OCI-LY3 (cell line): ENCODE results near the gene BEGAIN.
A peak's percentile ranks its signal among the peaks of the same experiment; 100 is the strongest.

Experiments
- H2AFZ ChIP-seq: fragments of 200-600, 300-600 bp; shearing (Covaris generic); 2 replicates; pipeline ENCODE4 v1.6.0; 2014; ENCODE audit warnings: antibody characterized with exemption, low read depth, low read length
- H3K27ac ChIP-seq: fragments of 200-600, 300-600 bp; sonication (generic); 2 replicates; pipeline ENCODE4 v1.5.1; 2014; ENCODE audit warnings: mild to moderate bottlenecking, low read length, moderate library complexity, mixed read lengths
- H3K27me3 ChIP-seq: fragments of 200-600, 300-600 bp; sonication (generic); 2 replicates; pipeline ENCODE4 v1.6.1; 2014; ENCODE audit warnings: low read depth, low read length, mixed read lengths
- H3K36me3 ChIP-seq: fragments of 200-600, 300-600 bp; sonication (generic); replicated peaks from 2 replicates; pipeline ENCODE3; 2014; ENCODE audit warnings: low read depth, low read length, mixed read lengths
- H3K4me1 ChIP-seq: fragments of 300-600, 200-600 bp; sonication (generic); 2 replicates; pipeline ENCODE4 v1.6.1; 2014; ENCODE audit warnings: low read length, mixed read lengths
- H3K4me2 ChIP-seq: fragments of 200-600, 300-600 bp; sonication (generic); 2 replicates; pipeline ENCODE4 v1.6.1; 2014; ENCODE audit warnings: low read length, mixed read lengths
- H3K4me3 ChIP-seq: fragments of 300-600, 200-600 bp; sonication (generic); 2 replicates; pipeline ENCODE4 v1.5.1; 2014; ENCODE audit warnings: antibody characterized with exemption, mild to moderate bottlenecking, low read length, moderate library complexity
- H3K79me2 ChIP-seq: fragments of 300-600, 200-600 bp; shearing (Covaris generic); 2 replicates; pipeline ENCODE4 v1.6.1; 2014; ENCODE audit warnings: mild to moderate bottlenecking, low read length, mixed read lengths
- H3K9ac ChIP-seq: fragments of 300-600, 200-600 bp; shearing (Covaris generic); 2 replicates; pipeline ENCODE4 v1.6.0; 2014; ENCODE audit warnings: mild to moderate bottlenecking, low read length, moderate library complexity
- H3K9me3 ChIP-seq: fragments of 200-600, 300-600 bp; shearing (Covaris generic); 2 replicates; pipeline ENCODE4 v1.6.1; 2014; ENCODE audit warnings: low read length, mixed read lengths; ENCODE audit not compliant: insufficient read depth
- H4K20me1 ChIP-seq: fragments of 200-600, 300-600 bp; sonication (generic); 2 replicates; pipeline ENCODE4 v1.6.1; 2016; ENCODE audit warnings: low read length, mixed read lengths; ENCODE audit not compliant: insufficient read depth
- EZH2phosphoT487 ChIP-seq: fragments of 200-600 bp; shearing (Covaris generic); IDR thresholded peaks from 2 replicates; pipeline ENCODE4 v1.6.1; 2018; ENCODE audit warnings: antibody characterized with exemption, mixed run types, low read depth
- TF ChIP-seq, protein P1 (sequence below): fragments of 200-600, 300-600 bp; sonication (generic); IDR thresholded peaks from 2 replicates; pipeline ENCODE4 v1.5.1; 2014; ENCODE audit warnings: antibody characterized with exemption, low read length, low read depth

Gene BEGAIN

DNA sequence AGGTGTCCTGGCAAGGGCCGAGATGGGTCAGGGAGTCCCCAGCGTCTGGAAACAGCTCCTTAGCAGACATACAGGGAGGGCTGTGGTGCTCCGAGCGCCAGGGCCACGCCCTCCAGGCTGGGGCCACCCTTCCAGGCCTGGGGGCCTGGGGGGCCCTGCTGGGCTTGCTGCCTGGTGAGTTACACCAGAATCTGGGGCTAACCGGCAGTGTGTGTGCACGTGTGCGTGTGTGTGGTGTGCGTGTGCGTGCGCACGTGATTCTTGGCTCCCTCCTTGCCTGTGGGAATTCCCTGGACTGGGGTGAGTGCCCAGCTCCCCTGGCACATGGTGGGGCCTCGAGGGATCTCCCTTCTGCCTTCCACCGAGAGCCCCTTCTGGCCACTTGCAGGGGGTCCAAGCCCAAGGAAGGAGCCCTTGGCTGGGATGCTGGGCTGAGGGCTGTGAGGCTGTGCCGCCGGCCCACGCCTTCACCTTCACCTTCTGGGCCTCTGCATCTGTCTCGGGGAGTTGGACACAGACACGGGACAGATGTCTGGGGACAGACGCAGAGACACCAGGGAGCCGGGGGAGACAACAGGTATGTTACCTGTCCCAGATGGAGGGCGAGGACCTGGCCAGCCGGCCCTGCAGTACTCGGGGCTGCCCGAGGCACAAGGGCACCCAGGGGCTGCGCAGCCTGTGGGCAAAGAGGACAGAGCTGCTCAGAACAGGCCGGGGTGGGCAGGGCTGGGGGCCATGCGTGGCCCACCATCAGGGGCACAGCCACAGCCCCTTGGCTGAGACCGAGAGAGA is 37.2 kb downstream of the BEGAIN start:
- H3K4me3 ChIP-seq = no peak overlapping the region

DNA sequence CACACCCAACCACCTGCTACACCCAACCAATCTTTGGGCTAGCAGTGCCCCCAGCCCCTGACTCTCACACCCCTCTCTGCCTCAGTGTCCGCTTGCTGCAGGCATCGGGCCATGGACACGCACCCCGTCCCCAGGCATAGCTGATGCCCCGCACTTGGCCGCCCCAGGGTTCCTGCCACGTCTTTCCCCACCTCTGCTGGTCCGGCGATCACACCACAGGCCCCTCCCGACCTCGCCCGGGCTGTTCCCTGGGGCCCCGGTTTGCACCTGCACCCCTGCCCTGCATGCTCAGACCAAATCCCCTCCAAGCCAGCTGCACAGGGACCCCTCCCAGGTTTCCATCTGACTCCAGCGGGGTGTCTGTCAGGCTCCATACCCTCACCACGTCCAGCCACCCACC is 38.3 kb downstream of the BEGAIN start:
- H3K4me2 ChIP-seq = no peak overlapping the region
- no peak overlapping the region for H3K4me3 ChIP-seq
- H3K4me1 ChIP-seq = peaks cover 30% of the 10 kb centered on the region

More for the DNA sequence above, 37.2 kb downstream of the BEGAIN start:
- TF ChIP-seq EZH2phosphoT487 = no peak
- TF ChIP-seq, protein P1, sequence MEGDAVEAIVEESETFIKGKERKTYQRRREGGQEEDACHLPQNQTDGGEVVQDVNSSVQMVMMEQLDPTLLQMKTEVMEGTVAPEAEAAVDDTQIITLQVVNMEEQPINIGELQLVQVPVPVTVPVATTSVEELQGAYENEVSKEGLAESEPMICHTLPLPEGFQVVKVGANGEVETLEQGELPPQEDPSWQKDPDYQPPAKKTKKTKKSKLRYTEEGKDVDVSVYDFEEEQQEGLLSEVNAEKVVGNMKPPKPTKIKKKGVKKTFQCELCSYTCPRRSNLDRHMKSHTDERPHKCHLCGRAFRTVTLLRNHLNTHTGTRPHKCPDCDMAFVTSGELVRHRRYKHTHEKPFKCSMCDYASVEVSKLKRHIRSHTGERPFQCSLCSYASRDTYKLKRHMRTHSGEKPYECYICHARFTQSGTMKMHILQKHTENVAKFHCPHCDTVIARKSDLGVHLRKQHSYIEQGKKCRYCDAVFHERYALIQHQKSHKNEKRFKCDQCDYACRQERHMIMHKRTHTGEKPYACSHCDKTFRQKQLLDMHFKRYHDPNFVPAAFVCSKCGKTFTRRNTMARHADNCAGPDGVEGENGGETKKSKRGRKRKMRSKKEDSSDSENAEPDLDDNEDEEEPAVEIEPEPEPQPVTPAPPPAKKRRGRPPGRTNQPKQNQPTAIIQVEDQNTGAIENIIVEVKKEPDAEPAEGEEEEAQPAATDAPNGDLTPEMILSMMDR = no peak
- no peaks in the 10 kb centered on the region for H3K79me2 ChIP-seq
- no peak overlapping the region for H3K9ac ChIP-seq
- H2AFZ ChIP-seq = no peak overlapping the region
- H3K27ac ChIP-seq = no peak overlapping the region
- H3K4me1 ChIP-seq = peaks cover 30% of the 10 kb centered on the region
- no peaks in the 10 kb centered on the region for H4K20me1 ChIP-seq
- no peak overlapping the region for H3K4me2 ChIP-seq
- no peaks in the 10 kb centered on the region for H3K9me3 ChIP-seq
- no peaks in the 10 kb centered on the region for H3K36me3 ChIP-seq
- no peaks in the 10 kb centered on the region for H3K27me3 ChIP-seq

DNA sequence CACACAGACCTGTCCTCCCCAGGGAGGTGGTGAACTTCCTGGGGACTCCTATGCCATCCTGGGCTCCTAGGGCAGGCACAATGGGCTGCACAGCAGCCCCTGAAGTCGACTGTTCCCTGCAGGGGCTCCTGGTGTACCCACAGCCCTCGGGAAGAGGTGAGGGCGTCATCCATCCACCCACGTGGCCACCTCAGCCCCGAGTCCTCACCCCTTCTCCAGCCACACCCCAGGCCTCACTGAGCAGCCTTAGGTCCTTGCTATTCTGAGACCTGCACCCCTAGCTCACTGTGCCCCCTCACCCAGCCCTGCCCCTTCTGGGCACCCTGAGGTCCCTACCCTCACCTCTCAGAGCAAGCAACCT is 38.9 kb downstream of the BEGAIN start:
- Histone ChIP-seq H3K4me2 (peak overlapping the region; percentile 68; the same call in 1 of the 2 replicates), H3K27me3 (no peaks in the 10 kb centered on the region), H4K20me1 (no peaks in the 10 kb centered on the region), H3K36me3 (no peaks in the 10 kb centered on the region), H3K4me3 (no peak overlapping the region), H3K9ac (no peak overlapping the region), H2AFZ (no peak overlapping the region; the same call in 1 of the 2 replicates), H3K4me1 (peaks cover 25% of the 10 kb centered on the region), H3K9me3 (no peaks in the 10 kb centered on the region), H3K79me2 (no peaks in the 10 kb centered on the region), H3K27ac (no peak overlapping the region)
- no peak for TF ChIP-seq EZH2phosphoT487
- TF ChIP-seq, protein P1 = no peak

More for the DNA sequence above, 38.3 kb downstream of the BEGAIN start:
- no peaks in the 10 kb centered on the region for H3K27me3 ChIP-seq
- no peak overlapping the region for H2AFZ ChIP-seq
- H3K27ac ChIP-seq = no peak overlapping the region
- no peak overlapping the region for H3K9ac ChIP-seq
- H4K20me1 ChIP-seq = no peaks in the 10 kb centered on the region
- H3K79me2 ChIP-seq = no peaks in the 10 kb centered on the region
- no peaks in the 10 kb centered on the region for H3K9me3 ChIP-seq
- H3K36me3 ChIP-seq = no peaks in the 10 kb centered on the region
- TF ChIP-seq EZH2phosphoT487 = no peak
- TF ChIP-seq, protein P1 = no peak

DNA sequence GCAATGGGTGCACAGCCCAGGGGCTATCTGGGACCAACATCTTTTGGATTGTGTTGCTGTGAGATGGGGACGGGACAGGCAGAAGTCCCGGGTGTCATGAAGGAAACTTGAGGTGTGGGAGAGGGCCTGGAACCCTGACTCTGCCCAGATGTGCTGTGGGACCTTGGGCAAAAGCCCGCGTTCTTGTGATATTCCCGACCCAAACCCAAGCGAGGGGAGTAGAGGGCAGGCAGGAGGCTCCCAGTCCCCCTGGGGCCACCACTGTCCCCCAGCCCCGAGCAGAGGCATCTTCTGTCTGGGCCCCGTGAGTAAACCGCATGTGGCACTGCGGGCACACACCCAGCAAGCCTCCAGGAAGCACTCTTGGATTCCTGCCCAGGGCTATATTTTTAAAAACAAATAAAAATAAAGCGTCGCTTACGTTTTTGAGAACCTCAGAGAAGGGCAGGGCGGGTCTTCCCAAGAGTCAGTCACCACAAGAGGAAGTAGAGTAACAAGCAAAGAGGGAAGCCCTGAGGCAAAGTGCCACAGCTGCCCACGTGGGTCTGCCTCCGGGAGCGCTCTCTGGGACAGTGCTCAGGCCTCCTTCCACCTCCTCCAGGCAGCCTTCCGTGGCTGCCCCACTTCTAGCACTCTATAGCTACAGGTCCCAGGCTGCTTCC is 39.5 kb downstream of the BEGAIN start:
- Histone ChIP-seq H3K4me2 (peak overlapping the region; percentile 68), H3K9me3 (no peaks in the 10 kb centered on the region), H2AFZ (no peak overlapping the region; the same call in 1 of the 2 replicates), H3K79me2 (no peaks in the 10 kb centered on the region), H3K27ac (no peak overlapping the region), H3K36me3 (no peaks in the 10 kb centered on the region), H3K4me3 (no peak overlapping the region), H3K27me3 (no peaks in the 10 kb centered on the region), H3K4me1 (peaks cover 24% of the 10 kb centered on the region), H3K9ac (no peak overlapping the region), H4K20me1 (no peaks in the 10 kb centered on the region)
- TF ChIP-seq, protein P1 = no peak
- TF ChIP-seq EZH2phosphoT487 = no peak
